ENCODE data around the gene OR4K5. TPM values are rescaled to one million over a fixed set of nuclear protein-coding genes. Genes with fewer than 3 reads are reported as not detected.
"Not testable (repeated sequence)": the region's sequence is repeated elsewhere in the genome, so short reads cannot be mapped to it uniquely, and the experiment has no call there.

Gene OR4K5
- total RNA-seq, 2 experiments from 2014 or later = not detected

DNA sequence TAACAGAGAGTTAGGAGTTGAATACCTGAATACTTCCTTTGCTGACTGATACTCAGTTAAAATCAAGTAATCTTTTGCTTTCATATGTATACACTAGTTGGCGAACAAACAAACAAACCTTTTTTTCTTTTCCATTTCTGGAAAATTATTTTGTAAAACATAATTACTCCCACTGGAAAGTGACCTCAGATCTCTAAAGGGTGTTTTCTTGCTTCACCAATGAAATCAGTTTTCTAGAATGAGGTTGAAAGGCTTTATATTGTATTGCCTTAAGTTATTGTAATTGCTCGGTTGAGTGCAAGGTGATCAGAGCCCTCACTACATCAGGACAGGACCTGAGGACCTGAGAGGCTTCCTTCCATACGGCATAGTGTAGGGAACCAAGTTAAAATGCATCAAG lies 10.2 kb downstream of the OR4K5 start, which contains the start of gene OR4K1:
Gene OR4K1 (plus strand): TSS at position 301 of the 400 bp plus-strand sequence. CDS start 4,750 bp downstream, outside the sequence.
- POLR2A ChIA-PET = no interaction called here
- no peaks in the 10 kb centered on the region for H3K9me3 Mint-ChIP-seq (ENCODE audit: insufficient read depth)
- DNase-seq (no peak), ATAC-seq (no peak)
- no peaks in the 10 kb centered on the region for H3K27me3 Mint-ChIP-seq (ENCODE audit: low read depth)
- H3K4me3 Mint-ChIP-seq = no peak within 1 kb of the TSS
- H3K27ac Mint-ChIP-seq = no peak within 1 kb of the TSS
- CTCF ChIA-PET = no interaction called here
- no peaks in the 10 kb centered on the region for H3K36me3 Mint-ChIP-seq (ENCODE audit: low read depth)
- no peaks in the 10 kb centered on the region for H3K4me1 Mint-ChIP-seq (ENCODE audit: low read depth)

DNA sequence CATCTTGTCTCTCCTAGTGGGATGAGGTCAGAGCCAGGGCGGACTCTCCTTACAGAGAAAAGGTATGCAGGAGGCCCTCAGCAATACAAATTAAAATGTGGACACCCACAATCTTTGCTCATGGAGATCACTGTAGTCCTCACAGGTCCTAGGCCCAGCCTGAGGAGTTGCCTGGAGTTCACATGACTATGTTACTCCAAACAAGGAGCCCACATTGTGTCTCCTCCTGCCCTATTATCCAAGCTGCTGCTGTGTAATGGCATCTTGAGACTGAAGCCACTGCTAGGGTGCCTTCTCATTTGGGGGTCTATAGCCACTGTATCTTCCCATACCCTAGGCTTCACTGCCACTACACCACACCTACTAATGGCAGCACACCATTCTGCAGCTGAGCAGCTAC lies 21.3 kb downstream of the OR4K5 start:
- no peaks in the 10 kb centered on the region for H3K4me1 Mint-ChIP-seq (ENCODE audit: low read depth)

DNA sequence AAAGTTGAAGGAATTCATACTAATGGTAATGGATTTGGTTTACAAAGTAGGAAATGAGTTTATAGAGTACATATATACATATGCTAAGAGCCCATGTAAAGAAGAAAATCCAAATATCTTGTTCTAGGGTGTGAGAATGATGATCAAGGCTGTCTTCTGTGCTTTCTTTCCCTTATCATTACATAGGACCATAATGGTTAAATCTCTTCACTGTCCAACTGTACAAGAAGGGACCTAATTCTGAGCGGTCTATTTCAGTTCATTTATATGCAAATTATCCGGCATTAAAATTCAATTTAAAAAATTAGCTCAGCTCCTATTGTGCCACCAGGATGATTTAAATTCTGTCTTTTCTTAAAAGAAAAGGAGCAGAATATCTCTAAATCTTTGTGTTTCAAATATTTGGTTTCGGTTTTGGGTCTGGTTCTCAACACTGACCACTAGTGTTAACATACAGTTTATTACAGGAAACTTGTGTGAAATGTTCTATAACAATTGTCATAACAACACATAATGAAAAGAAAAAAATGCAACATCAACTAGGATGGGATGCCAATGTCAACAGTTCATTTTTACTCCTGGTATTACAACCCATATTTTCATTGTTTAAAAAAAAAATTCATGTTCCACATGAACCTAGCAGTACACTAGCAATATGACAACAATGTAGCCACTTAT lies 27.1 kb downstream of the OR4K5 start:
- Mint-ChIP-seq H3K4me3 (no peak overlapping the region), H3K27me3 (ENCODE audit: low read depth) (no peaks in the 10 kb centered on the region), H3K36me3 (ENCODE audit: low read depth) (no peaks in the 10 kb centered on the region), H3K4me1 (ENCODE audit: low read depth) (no peaks in the 10 kb centered on the region), H3K27ac (no peak overlapping the region), H3K9me3 (ENCODE audit: insufficient read depth) (peaks cover 6% of the 10 kb centered on the region)
- POLR2A ChIA-PET = no interaction called here
- ATAC-seq (no peak), DNase-seq (no peak)
- CTCF ChIA-PET = no interaction called here

More for the DNA sequence above, 21.3 kb downstream of the OR4K5 start:
- Mint-ChIP-seq H3K36me3 (ENCODE audit: low read depth) (no peaks in the 10 kb centered on the region), H3K9me3 (ENCODE audit: insufficient read depth) (no peaks in the 10 kb centered on the region), H3K27ac (no peak overlapping the region), H3K4me3 (no peak overlapping the region), H3K27me3 (ENCODE audit: low read depth) (no peaks in the 10 kb centered on the region)
- ChIA-PET CTCF (no interaction called here), POLR2A (no interaction called here)
- DNase-seq = no peak
- no peak for ATAC-seq

DNA sequence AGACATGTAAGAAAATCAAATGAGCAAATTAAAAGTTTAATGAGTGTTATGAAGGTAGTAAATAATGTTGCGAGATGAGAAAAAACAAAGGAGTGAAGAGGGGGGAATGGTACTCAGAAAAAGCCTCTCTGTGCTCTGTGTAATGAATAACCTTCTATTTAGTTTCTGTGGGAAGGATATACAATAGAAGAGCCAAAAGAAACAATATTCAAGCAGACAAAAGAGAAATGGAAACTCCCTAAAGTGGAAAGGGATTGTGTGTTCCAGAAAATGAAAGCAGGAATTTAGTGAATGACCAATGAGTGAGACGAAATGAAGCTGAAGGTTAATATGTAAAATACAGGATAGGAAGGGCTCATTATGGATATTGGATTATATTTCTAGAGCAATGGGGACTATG lies 28.8 kb downstream of the OR4K5 start:
- Mint-ChIP-seq H3K27ac (no peak overlapping the region), H3K4me1 (ENCODE audit: low read depth) (no peaks in the 10 kb centered on the region), H3K27me3 (ENCODE audit: low read depth) (no peaks in the 10 kb centered on the region), H3K36me3 (ENCODE audit: low read depth) (no peaks in the 10 kb centered on the region), H3K9me3 (ENCODE audit: insufficient read depth) (peaks cover 6% of the 10 kb centered on the region), H3K4me3 (no peak overlapping the region)
- ChIA-PET POLR2A (no interaction called here), CTCF (no interaction called here)
- ATAC-seq = no peak
- no peak for DNase-seq

DNA sequence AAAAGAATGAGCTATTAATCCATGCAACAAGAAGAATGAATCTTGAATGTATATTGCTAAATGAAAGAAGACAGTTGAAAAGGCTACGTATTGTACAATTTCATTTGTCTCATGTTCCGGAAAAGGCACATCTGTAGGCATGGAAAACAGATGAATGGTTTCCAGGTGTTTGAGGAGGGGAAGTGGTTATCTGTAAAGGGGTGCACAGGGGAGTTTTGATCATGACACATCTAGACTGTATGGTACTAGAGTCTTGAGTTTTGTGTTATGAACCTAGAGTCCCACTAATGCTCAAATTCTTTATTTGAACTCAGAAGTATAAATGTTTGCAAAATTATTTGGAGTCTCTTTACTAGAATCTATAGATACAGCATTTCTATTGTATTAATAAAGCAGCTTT lies 49.3 kb downstream of the OR4K5 start:
- H3K27me3 Mint-ChIP-seq (ENCODE audit: low read depth); H3K36me3 Mint-ChIP-seq (ENCODE audit: low read depth); ATAC-seq; H3K27ac Mint-ChIP-seq; DNase-seq; H3K9me3 Mint-ChIP-seq (ENCODE audit: insufficient read depth); H3K4me3 Mint-ChIP-seq; CTCF ChIA-PET; POLR2A ChIA-PET: not testable (repeated sequence)
- H3K4me1 Mint-ChIP-seq (ENCODE audit: low read depth) = peaks cover 11% of the 10 kb centered on the region

Other genes starting within 250 kb of the OR4K5 start
- gene OR11H2, start 206.7 kb upstream of the OR4K5 start, total RNA-seq = not detected
- gene OR4Q3, start 177.0 kb upstream of the OR4K5 start, total RNA-seq = not detected
- not detected for gene OR4M1, start 147.1 kb upstream of the OR4K5 start, total RNA-seq
- gene OR4N2, start 116.8 kb upstream of the OR4K5 start, total RNA-seq = not detected
- not detected for gene OR4K2, start 45.5 kb upstream of the OR4K5 start, total RNA-seq
- not detected for gene OR4K1, start 10.3 kb downstream of the OR4K5 start, total RNA-seq
- gene OR4K15, start 55.0 kb downstream of the OR4K5 start, total RNA-seq = not detected
- not detected for gene OR4Q2, start 81.6 kb downstream of the OR4K5 start, total RNA-seq
- not detected for gene OR4K14, start 98.7 kb downstream of the OR4K5 start, total RNA-seq
- gene OR4K13, start 115.4 kb downstream of the OR4K5 start, total RNA-seq = not detected
- not detected for gene OR4L1, start 139.4 kb downstream of the OR4K5 start, total RNA-seq
- not detected for gene OR4K17, start 190.1 kb downstream of the OR4K5 start, total RNA-seq
- not detected for gene OR4N5, start 218.2 kb downstream of the OR4K5 start, total RNA-seq